Activated CD4-positive, alpha-beta T cell treated with anti-CD3 and anti-CD28 coated beads for 48 hours (primary cell): Measurements from ENCODE around the gene ZFYVE21.

ENCODE experiments used
- DNase-seq: peaks from one replicate; pipeline ENCODE4 v3.0.0-alpha.2; 2020

Gene ZFYVE21

DNA sequence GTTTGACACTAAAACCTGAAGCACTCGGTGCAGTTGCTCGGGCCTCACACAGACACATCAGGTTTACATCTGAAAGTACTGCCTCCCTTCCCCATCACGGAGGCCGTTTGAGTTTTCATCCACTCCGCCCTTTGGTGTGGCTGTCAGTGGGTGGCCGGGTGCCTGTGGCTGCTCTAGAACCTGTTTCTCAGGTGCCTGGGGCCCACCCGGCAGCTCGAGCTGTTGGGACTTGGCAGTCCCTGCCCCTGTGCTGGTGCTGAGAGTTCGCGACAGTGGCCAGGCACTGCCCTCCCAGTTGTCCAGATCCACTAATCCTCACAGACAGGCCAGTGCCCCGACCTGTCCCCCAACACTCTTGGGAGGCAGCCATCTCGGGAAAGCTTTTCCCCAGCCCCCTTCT lies 22.7 kb upstream of the ZFYVE21 start:
- DNase-seq, result no peak

DNA sequence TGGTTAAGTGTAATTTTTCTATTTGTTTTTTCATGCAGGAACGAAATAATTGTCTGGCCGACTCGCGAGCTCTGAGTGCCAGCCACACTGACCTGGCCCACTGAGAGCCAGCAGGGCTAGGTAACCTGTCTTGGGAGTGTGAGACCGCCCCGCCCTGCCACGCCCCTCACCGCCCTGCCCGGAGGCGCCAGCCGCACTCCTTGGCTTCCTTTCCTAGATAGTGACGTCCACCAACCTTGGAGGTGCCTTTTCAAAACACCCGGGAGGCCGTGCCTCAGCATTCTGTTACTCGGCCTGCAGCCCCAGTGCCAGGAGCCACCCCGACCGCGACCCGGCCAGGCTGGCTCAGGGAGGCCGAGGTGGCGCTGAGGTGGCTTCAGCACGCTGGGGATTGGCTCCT lies 22.1 kb upstream of the ZFYVE21 start:
- no peak for DNase-seq

DNA sequence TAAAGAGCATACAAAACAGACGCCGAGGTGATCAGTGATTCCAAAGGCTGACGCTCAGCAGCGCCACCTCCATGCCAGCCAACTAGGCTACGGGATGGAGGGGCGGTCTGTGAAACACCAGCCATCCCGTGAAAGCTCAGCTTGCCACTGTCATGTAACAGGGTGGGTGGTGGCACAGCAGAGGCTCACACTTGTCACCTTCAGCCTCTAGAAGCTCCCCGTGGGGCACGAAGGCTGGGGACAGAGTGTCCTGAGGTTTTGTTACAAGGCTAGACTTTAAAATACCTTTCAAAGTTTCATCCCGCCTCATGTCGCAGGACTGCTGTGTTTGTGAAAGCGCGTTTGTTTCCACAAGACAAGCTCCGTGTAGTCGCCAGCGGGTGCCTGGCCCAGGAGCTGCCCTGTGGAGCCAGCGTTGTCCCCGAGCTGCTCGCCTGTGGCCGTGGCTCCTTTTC lies 21.0 kb upstream of the ZFYVE21 start:
- no peak for DNase-seq

DNA sequence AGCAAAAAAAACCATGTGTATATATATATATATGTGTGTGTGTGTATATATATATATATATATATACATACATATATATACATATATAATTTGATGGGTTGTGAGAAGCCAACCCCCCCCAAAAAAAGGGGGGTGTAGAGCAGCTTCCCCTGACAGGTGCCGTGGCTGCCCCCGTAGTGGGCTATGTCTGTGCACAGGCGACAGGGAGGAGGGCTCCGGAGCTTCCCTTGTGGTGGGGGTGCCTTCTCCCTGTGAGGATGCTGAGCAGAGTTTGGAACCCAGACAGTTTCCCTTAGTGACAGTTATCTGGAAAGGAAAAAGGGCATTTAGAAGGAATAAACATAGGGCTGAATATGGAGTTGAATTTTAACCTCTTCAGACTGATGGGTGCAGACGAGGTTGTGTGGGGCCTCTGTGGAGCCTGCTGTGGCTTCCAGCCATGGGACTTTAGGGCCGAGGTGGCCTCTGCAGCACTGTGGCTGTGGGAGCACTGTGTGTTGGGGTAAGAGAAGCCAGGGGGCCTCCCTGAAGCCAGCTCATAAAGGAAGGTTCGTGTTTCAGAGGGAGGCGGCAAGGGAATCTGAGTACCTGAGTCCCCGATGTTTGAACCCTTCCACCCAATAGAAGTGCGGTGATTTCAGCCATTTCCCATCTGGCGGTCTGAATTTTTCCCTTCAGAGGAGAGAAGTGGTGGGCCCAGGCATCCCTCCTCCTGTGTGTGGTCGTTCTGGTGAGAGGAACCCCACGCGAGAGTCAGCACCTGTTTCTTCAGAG lies 20.1 kb upstream of the ZFYVE21 start:
- no peak for DNase-seq

DNA sequence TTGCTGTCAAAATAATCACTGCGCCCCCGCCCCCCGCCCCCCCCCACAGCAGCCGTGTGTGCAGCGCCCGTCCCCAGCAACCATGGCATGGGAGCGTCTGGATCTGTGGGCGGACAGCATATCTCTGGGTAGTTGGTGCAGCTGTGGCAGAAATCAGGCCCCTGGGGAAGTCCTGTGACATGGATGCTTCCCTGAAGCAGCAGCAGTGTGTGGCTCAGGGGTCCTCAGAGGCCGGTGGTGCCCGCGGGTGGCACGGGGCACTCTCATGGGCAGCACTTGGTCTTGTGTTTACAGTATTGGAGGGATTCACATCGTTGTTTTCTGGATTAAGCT lies 19.6 kb upstream of the ZFYVE21 start:
- no peak for DNase-seq

DNA sequence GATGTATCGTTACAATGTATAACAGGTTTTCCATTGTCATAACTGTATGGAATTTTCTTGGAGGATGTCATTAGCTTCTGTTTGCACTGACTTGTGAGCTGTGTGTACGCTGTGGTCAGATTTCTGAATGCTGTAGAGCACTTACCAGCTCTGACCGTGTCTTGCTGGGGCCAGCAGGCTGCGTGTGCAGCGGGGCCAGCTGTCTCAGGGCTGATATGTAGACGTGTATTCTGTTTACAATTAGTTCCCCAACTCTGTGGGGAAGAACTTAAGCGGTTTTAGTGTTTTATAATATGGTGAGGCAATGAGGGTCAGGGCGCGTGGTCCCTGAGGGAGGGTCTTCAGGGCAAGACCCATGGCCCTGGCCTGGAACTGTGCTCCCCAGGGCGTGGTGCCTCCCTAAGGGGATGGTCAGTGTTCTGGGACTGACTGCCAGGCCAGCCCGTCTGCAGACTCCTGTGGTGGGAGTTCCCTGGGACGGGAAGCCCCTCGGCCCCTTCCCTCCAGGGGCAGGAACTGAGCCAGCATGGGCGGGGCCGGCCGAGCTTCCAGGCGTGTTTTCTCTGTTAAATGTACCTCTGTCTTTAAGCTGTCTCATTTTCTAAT lies 19.0 kb upstream of the ZFYVE21 start:
- DNase-seq, result no peak

DNA sequence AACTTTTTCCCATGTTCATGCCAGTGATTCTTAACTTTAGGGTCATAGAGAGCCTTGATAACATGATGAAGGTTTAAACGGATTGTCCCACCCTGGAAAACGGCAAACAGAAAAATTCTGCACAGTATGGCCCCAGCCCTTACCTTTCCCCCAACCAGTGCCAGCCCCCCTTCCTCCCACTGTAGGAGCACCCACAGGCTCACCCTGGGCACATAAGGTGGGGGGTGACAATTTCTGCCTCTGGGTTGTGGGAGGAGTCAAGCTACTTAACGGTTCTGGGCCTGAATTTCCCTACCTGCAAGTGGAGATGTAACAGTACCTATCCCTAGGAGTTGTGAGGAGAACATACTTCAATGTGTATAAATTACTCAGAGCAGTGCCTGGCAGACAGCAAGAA lies 18.4 kb upstream of the ZFYVE21 start:
- DNase-seq, result no peak

DNA sequence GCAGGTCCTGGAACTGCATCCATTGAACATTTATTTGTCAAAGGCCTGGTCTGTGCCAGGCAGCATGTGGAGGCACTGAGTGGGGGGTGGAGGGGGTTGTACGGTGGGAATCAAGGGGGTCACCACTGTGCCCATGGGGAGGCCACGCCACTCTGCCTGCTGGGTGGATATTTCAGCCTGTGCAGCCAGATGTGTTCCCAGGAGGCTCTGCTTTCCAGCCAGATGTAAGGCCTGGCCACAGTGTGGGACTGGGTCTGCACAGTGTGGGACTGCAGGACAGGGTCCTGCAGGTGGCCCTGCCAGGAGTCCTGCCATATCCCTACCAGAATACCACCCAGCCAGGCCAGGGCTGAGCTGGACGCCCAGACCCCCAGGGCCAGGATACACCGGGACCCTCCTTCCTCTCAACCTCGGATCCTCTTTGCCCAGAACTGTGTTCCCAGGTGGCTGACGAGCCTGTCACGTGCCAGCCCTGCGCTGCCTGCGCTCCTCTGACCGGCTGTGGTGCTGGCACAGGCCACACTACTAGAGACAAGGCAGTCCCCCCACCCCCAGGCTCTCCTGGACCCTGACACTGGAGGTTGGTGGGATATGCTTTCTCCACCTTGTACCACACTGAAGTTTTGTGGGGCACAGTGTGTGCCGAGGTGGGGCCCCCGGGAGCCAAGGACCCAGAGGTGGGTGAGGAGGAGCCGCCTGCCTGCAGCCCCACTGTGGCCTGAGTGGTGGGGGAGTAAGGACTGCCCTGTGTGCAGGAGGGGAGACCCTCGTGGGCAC lies 17.8 kb upstream of the ZFYVE21 start:
- no peak for DNase-seq

DNA sequence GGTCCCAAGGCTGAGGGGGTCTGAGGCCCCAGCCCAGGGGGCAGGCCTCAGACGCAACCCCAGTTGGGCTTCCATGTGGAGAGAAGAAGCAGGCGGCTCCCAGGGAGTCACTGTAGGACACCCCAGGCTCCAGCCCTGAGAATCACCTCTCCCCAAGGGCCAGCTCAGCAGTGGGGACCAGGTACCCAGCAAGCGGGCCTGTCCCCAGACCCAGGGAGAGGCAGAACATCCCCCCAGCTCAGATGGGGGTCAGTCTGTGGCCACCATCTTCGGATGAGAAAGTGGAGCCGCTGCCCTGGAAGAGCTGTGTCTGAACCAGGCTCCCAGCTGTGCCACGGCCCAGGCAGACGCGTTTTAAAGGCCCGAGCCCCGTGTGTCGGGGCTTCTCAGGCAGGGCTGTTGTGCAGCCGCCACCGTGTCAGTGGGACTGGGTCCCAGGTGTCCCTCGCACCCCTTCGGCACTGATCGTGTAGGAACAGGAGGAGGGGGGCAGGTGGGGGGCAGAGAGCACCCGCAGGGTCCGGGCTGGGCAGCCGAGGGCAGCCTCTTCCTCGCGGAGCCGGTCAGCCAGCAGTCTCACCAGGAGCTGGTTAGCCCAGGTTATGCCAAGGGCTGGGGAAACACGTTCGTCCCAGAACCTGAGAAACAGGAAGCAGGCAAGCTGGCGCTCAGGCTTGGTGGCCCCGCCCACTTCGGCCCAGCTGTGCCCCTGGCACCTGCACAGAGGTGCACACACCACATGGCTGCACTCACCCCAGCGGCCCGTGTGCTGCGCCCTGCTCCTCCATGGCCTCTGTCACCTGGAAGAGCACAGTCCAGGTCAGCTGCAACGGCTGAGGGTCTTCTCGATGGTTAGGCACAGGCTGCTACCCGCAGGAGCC lies 17.0 kb upstream of the ZFYVE21 start:
- no peak for DNase-seq

DNA sequence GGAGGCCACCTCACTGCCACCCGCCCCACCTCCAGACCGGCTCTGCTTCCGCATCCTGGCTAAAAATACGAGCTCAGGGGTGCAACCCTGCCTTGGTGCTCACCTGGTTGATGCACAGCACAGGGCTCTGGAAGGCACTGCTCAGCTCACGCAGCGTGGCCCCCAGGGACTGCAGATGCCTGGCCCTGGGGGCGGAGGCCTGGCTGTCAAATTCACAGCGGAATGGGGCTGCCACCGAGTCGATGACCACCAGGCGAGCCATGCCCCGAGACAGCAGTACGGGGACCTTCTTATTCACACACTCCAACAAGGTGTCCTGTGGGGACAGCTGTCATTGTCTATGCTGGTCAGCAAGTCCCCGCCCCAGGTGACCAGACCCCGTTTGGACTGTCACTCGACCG lies 16.3 kb upstream of the ZFYVE21 start:
- no peak for DNase-seq

DNA sequence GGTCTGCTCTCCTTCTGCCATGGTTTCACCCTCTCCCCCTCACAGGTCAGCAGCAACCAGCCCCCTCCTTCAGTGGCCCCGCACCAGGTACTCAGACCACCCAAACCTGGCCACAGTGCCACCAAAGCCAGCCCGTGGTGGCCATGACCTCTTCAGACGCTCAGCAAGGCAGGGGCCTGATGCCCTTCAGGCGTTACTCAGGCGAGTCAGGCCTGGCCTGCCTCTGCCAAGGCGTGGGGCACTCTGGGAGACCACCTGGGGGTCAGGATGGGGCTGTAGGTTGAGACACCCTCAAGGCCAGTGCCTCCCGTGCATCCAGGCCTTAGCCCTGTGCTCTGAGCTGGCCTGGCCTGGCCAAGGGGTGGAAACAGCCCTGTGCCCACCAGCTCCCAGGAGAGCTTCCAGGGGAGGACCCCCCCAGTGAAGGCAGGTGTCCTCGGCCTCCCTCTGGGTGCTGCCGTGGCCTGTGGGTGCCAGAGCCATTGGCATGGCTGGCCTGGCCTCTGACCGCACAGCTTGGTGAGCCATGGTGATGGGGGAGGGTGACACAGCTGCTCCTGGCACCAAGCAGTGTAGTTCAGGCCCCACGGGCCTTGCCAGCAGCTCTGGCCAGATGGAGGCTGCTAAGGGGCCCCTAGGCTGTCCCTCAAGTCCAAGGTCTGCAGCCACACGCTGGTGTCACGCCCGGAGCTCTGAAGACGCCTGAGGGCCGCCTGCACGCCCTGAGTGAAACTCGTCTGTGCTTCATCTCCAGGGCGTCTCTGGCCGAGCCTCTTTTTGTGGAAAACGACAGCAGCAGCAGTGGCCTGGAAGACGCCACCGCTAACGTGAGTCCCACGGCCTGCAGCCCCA lies 15.5 kb upstream of the ZFYVE21 start:
- no peak for DNase-seq

DNA sequence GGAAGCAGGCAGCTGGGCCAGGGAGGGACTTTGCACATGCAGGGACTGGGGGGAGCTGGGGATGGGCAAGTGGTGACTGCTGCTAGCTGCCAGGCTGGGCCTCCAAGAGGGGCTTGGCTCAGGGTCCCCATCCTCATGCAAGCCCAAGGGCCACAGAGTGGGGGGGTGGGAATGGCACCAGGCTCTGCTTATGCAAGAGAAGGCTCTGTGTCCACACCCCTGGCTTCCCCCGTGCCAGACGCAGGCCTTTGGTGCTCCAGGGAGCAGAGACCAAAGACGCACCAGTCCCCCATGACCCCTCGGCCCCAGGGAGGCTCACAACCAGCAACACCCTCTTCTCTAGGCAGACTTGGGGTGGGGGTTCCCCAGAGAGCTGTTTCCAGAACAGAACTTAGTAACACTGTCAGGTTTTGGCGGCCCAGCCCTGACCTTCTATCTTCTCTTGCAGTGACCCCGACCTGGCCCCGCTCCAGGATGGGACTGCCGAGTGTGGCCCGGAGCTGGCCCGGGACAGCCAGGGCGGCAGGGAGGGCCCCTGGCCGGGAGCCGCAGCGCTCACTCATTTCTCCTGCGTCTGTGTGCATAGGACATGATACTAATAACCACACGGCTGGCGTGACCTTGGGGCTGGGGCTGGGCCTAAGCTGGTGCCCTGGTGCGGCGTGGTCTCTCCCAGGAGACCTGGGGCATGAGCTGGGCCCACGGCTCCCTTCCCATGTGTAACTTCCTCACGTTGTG lies 14.7 kb upstream of the ZFYVE21 start:
- DNase-seq, result no peak

DNA sequence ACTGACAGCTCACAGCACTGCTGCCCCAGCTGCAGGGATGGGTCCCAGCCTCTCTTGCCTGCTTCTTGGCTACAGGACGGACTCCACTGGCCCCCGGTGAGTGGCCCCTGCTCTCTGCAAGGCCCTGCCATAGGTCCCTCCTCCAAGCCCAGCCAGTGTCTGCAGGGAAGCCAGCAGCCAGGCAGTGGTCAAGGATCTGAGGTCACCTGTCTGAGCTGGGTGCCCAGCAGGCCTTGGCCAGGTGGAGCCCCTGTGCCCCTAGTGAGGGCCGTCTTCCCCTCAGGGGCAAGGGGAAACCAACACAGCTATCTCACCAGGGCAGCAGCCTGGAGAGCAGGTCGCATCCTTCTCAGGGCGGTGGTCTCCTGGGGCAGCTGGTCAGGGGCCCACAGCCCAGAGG lies 13.5 kb upstream of the ZFYVE21 start:
- DNase-seq, result no peak

DNA sequence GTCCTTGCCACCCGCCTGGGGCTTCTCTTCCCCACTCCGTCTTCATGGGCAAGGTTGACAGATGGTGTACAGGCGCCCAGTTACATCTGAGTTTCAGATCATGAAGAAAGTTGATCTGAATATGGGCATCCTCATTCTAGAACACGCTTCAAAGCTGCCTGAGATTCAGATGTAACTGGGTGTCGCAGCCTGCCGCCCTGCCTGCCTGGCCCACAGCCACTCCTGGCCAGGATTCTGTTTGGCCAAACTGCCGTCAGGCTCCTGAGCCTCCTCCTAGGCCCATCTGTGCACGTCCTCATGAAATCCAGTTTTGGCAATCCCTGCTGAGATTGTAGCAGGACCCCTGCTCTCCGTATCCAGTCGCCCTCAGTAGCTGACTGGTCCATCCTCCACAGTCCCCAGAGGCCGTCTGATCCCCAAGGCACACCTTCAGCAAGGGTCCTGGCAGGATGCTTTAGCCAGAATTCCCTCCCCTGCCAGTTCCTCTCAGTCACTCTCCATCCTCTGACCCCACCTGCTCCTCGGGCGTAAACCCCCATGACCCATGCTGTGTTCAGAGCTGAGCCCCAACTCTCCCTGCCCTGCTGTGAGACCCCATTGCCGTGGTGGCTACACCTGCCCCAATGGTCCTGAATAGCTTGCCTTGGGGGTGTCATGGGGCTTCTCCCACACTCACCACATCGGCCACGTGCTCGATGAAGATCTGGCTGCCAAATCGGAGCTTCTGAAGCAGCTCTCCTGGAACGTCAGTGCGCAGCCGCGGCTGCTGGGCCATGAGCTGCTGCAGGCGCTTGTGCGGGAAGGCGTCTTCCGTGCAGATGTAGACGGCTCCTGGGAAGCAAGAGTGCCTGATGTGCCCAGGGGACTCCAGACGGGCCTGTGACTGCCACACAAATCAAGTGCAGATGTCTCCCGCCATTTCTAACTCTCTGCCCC lies 12.8 kb upstream of the ZFYVE21 start:
- DNase-seq, result no peak

DNA sequence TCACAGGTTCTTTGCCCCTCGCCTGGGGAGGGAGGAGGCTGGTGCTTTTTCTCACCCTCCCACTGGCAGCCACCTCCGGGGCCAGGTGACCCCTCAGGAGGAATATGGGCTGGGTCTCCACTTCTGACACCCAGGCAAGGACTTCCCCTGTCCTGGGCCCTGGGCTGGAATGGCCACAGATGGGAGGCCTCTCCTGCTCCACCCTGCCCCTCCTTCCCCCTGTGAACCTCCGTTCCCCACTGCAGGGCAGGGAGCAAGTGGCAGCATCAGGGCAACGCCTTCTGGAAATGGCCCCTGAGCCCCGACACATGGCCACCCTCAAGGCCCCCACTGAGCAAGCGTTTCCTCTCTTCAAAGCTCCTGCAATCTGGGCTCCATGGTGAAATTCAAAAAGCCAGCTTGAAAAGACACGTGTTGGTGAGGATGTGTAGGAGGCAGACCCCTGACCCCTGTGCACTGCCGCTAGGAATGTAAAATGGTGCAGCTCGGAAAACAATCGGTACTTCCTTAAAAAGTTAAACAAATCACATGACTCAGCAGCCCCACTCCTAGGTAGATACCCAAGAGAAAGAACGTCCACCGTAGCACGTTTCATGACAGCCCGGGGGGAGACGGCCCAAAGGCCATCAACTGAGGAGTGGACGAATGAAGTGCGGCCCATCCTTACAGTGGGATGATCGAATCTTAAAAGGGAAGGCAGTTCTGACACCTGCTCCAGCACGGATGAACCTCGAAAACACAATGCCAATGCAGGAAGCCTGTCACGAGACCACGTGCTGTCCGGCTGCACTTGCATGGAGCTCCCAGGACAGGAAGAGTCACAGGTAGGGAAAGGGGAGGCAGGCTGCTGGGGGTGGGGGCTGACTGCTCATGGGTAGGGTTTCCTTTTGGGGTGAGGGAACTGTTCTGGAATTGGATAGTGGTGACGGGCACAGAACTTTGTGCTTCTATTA lies 11.9 kb upstream of the ZFYVE21 start:
- no peak for DNase-seq

DNA sequence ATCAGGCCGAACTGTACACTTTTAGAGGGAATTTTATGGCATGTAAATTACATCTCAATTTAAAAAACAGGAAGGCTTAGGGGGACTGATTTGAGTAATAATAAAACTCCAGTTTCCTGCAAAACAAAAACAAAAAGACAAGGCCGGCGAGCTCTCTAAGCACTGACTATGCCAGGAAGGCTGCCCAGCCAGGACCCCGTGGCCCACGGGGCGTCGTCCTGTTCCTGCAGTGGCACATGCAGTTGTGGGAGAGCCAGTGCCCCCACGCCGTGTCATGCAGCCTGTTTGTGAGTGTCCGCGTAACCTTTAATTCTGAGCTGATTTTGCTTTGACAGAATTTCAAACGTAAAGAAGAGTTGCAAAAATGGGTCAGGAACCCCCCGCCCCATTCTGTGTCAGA lies 10.9 kb upstream of the ZFYVE21 start:
- no peak for DNase-seq

DNA sequence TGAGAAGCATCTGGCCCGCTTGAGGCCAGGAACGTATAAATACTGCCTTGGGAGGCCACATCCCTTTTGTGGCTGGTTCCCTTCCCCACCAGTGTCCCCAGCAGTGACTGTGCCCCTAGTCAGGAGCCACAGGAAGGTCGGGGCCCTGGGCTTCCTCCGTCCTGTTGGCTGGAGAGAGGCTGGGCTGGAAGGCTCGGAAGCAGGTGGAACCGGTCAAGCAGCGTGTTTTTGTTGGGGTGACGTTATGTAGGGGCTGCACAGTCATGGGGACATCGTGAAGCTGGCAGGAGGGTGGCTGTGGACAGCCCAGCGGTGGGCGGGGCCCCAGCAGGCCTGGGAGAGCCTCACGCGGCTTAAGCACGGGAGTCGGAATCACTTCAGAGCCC lies 10.5 kb upstream of the ZFYVE21 start:
- DNase-seq, result no peak

DNA sequence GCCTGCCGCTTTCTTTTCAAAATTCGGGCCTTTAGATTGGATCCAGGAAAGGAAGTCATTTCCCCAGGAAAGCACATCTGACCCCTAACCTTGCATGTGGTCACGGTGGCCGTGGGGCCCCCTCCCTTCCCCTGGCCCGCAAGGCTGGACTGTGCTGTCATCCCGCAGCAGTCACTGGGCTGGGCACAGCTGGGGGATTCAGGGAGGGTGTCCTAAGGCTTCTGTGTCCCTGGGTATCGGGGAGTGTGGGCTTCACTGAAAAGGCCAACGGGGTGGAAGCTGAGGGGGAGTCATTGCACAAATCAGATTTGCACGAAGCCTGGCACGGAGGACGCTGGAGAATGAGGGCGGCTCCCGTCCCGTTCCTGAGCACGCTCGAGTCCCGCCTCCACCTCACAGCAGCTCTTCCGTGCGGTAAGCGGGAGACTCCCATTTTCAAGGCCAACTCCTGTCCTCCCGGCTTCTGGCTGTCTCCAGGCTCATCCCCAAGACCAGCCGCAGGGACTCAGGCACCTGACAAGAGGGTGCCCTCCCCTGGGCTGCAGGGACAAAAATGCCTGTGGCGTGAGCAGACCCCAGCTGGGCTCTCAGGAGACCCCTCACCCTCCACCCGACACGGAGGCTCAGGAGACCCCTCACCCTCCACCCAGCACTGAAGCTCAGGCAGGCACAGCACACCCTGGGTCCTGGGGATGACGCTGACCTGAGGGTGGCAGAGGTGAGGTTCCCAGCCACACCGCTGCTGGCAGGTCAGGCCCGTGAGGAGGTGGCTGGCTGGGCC lies 9.9 kb upstream of the ZFYVE21 start:
- no peak for DNase-seq
